LNCaP clone FGC (cell line): ENCODE measurements around the gene ZNF613.
A peak's percentile ranks its signal among the peaks of the same experiment; 100 is the strongest.

Experiments used
- DNase-seq: peaks from one replicate; pipeline ENCODE4 v3.0.0-alpha.2; 2011; ENCODE audit warnings: low read depth
- H3K4me3 ChIP-seq: 2 replicates; pipeline ENCODE4 v1.5.1; 2011; ENCODE audit warnings: mild to moderate bottlenecking, low read depth, low read length, control low read depth
- CTCF ChIP-seq: IDR thresholded peaks from 2 replicates; pipeline ENCODE4 v1.5.1; 2012; ENCODE audit warnings: mild to moderate bottlenecking; ENCODE audit not compliant: control insufficient read depth, insufficient read depth; ENCODE audit errors: extremely low read depth

Gene ZNF613

GRCh38 chr19:51916167-51916566 is 11.1 kb upstream of the ZNF613 start:
- no peak for TF ChIP-seq CTCF
- H3K4me3 ChIP-seq, result no peak overlapping the region
- no peak for DNase-seq

DNA sequence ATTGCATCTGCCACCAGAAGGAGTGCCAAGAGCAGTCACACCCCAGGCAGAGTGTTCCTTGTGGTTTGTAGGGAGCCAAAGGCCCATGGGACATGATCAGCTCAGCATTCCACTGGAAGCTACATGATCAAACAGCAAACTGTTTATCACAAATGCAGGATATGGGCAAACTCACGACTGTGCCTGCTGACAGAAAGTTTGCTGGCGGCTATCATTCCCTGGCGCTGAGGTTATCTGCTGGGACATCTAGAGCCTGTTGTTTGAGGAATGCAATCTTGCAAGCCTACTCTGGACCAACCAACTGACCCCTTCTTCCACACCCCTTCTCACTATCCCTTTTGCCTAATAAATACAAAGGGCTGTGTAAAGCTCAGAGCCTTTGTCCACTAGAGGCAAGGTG is 7.7 kb upstream of the ZNF613 start:
- no peak overlapping the region for H3K4me3 ChIP-seq
- TF ChIP-seq CTCF, result no peak
- DNase-seq, result no peak

- no peak for DNase-seq
- TF ChIP-seq CTCF, result no peak
- H3K4me3 ChIP-seq, result no peak overlapping the region
These were observed 5.3 kb upstream of the ZNF613 start for GRCh38 chr19:51921949-51922348.

DNA sequence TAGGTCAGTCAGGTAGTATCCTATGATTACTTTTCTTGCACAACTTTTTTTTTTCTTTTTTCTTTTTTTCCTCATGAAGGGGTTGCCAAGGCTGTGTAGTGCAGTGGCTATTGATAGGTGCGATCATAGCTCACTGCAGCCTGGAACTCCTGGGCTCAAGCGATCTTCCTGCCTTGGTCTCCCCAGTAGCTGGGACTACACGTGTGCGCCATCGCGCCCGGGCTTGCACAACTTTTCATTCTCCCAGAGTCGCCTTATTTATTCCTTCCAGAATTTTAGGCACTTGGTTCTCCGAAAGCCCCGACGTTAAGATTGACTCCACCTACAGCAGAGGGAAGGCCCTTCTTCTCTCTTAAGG is 867 bp upstream of the ZNF613 start:
- TF ChIP-seq CTCF, result no peak
- peak overlapping the region; percentile 73 for H3K4me3 ChIP-seq
- no peak for DNase-seq

- peak overlapping the region; percentile 73 for H3K4me3 ChIP-seq
- TF ChIP-seq CTCF, result no peak
- DNase-seq, result no peak
These were observed 587 bp downstream of the ZNF613 start for GRCh38 chr19:51927859-51928258.

- no peak for DNase-seq
- TF ChIP-seq CTCF, result no peak
- H3K4me3 ChIP-seq, result no peak overlapping the region
These were observed 4.6 kb downstream of the ZNF613 start for GRCh38 chr19:51931921-51932320.

DNA sequence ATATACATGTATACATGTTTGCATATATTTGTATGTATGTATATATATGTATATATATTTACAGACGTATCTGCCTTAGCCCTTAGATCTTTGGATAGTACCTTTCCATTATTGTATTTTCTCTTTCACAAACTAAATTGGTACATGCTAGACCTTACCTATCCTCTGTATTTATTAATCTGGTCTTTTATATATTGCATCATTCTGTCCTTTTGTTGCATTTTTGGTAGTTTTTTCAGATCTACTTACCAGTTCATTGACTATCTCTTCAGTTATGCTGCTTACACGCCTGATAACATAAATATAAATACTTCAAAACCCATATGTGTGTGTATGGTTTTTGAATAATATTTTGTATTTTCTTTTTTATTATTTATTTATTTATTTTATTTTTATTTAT is 11.7 kb downstream of the ZNF613 start:
- DNase-seq, result no peak
- no peak for TF ChIP-seq CTCF
- H3K4me3 ChIP-seq, result no peak overlapping the region
